GM12878 (cell line): ENCODE measurements around the gene RHPN2. TPM values are rescaled to one million over a fixed set of nuclear protein-coding genes. Genes with fewer than 3 reads are reported as not detected.

Experiments
- ATAC-seq: fragments of 200-7000 bp; cut with Tn5 transposase; 3 replicates; pipeline ENCODE4 v1.9.1; 2020; ENCODE audit warnings: mild to moderate bottlenecking, moderate library complexity
- BruUV-seq: library from RNA; stranded (reverse); fragments of 400-500 nt; replicated peaks from 2 replicates; lab custom pipeline; 2021; lab: Mats Ljungman, UMichigan
- CTCF ChIA-PET: fragments of 300-600 bp; sonication (Branson Sonifier 250); formaldehyde crosslinking; extraction: SDS; loops from one replicate; lab custom pipeline; 2021; ENCODE audit warnings: inconsistent platforms; lab: Yijun Ruan, JAX
- POLR2A ChIA-PET: fragments of 350-600 bp; formaldehyde crosslinking; extraction: SDS; loops from one replicate; lab custom pipeline; 2021; ENCODE audit warnings: inconsistent platforms; lab: Charles Lee
- RAD21 ChIA-PET: fragments of 300-600 bp; sonication (Branson Sonifier 250); formaldehyde crosslinking; loops from one replicate; lab custom pipeline; 2023; ENCODE audit warnings: antibody characterized with exemption; ENCODE audit not compliant: unreplicated experiment; lab: Charles Lee
- SMC1A ChIA-PET: fragments of 300-600 bp; sonication (Branson Sonifier 250); formaldehyde crosslinking; loops from one replicate; lab custom pipeline; 2023; ENCODE audit not compliant: unreplicated experiment, uncharacterized antibody; lab: Charles Lee
- DNase-seq: peaks from one replicate; pipeline ENCODE4 v3.0.0-alpha.2; 2011; ENCODE audit warnings: low read depth, low spot score
- FAIRE-seq: peaks from 3 replicates; lab custom pipeline; 2011; peaks lifted over from hg19 to GRCh38; lab: Jason Lieb, UNC
- H2AFZ ChIP-seq: 2 replicates; pipeline ENCODE4 v1.6.0; 2011; ENCODE audit warnings: low read depth, low read length, control low read depth; ENCODE audit not compliant: control insufficient read depth
- H3K27ac ChIP-seq: 2 replicates; pipeline ENCODE4 v1.5.1; 2011; ENCODE audit warnings: control low read depth; ENCODE audit not compliant: control insufficient read depth, insufficient read depth
- H3K27me3 ChIP-seq, 2 experiments: replicated peaks in 1 of 2; 2 replicates each; pipeline versions ENCODE4 v1.6.0 to v1.6.1; 2011; ENCODE audit warnings: low read length in 1 of 2; ENCODE audit not compliant: control insufficient read depth in 2 of 2, insufficient read depth in 2 of 2
- H3K36me3 ChIP-seq, 2 experiments: 2 replicates each; pipeline ENCODE4 v1.5.1; 2011; ENCODE audit warnings: low read length in 1 of 2; ENCODE audit not compliant: control insufficient read depth in 2 of 2, insufficient read depth in 2 of 2
- H3K4me1 ChIP-seq: 2 replicates; pipeline ENCODE4 v1.6.1; 2011; ENCODE audit warnings: mild to moderate bottlenecking, low read length, moderate library complexity, mixed read lengths; ENCODE audit not compliant: control insufficient read depth, insufficient read depth
- H3K4me2 ChIP-seq: 2 replicates; pipeline ENCODE4 v1.6.0; 2011; ENCODE audit warnings: control low read depth; ENCODE audit not compliant: control insufficient read depth, insufficient read depth
- H3K4me3 ChIP-seq: fragments of 200-600 bp; sonication (generic); 2 replicates; pipeline ENCODE4 v1.5.1; 2016
- H3K79me2 ChIP-seq: 2 replicates; pipeline ENCODE4 v1.6.0; 2011; ENCODE audit warnings: low read length; ENCODE audit not compliant: control insufficient read depth, insufficient read depth
- H3K9ac ChIP-seq: 2 replicates; pipeline ENCODE4 v1.8.0; 2011; ENCODE audit warnings: low read length, control low read depth, mixed read lengths; ENCODE audit not compliant: control insufficient read depth, insufficient read depth
- H3K9me3 ChIP-seq: replicated peaks from 3 replicates; pipeline ENCODE4 v1.5.1; 2011; ENCODE audit warnings: mild to moderate bottlenecking, low read length; ENCODE audit not compliant: control insufficient read depth, insufficient read depth
- H4K20me1 ChIP-seq: 2 replicates; pipeline ENCODE4 v1.6.0; 2011; ENCODE audit not compliant: control insufficient read depth, insufficient read depth
- ATF3 ChIP-seq: IDR thresholded peaks from 2 replicates; pipeline ENCODE4 v1.6.1; 2011; ENCODE audit warnings: low read depth, mild to moderate bottlenecking, low read length, moderate library complexity, borderline replicate concordance; ENCODE audit errors: extremely low read depth
- BHLHE40 ChIP-seq, 2 experiments: fragments of 450-650 bp in 1 of 2; IDR thresholded peaks; 2 replicates each; pipeline ENCODE4 v1.6.1; 2011 to 2017; ENCODE audit warnings: low read depth in 2 of 2, borderline replicate concordance in 1 of 2, improper control_type of control experiment in 1 of 2, low read length in 1 of 2, mild to moderate bottlenecking in 1 of 2
- MTA3 ChIP-seq: IDR thresholded peaks from 2 replicates; pipeline ENCODE4 v1.6.1; 2012; ENCODE audit warnings: low read length, inconsistent platforms, borderline replicate concordance
- RELA ChIP-seq: fragments of 450-650 bp; IDR thresholded peaks from 2 replicates; pipeline ENCODE4 v1.8.0; 2014; ENCODE audit warnings: borderline replicate concordance; ENCODE audit not compliant: partially characterized antibody
- SIX5 ChIP-seq: IDR thresholded peaks from 2 replicates; pipeline ENCODE4 v1.6.1; 2011; ENCODE audit warnings: mild to moderate bottlenecking, low read depth, low read length, moderate library complexity; ENCODE audit not compliant: severe bottlenecking
- SMC3 ChIP-seq: IDR thresholded peaks from 2 replicates; pipeline ENCODE4 v1.6.1; 2011; ENCODE audit warnings: low read length, improper control_type of control experiment, borderline replicate concordance
- YBX1 ChIP-seq: fragments of 450-650 bp; IDR thresholded peaks from 2 replicates; pipeline ENCODE4 v1.6.1; 2016; ENCODE audit warnings: antibody characterized with exemption
- WGBS: methylation state at CpG from one replicate; pipeline ENCODE4 v1.1.6; 2016; ENCODE audit warnings: low lambda C conversion rate; ENCODE audit not compliant: insufficient replicate concordance, insufficient coverage; ENCODE audit errors: missing lambda C conversion rate; 5-methylcytosine and 5-hydroxymethylcytosine counted together
- in situ Hi-C: fragments of 300-500 bp; cut with MboI; formaldehyde crosslinking; loops from 9 replicates; pipeline ENCODE4 v1.14.3; 2018; ENCODE audit warnings: mixed read lengths
- intact Hi-C: fragments of 100-400 bp; cut with micrococcal nuclease; formaldehyde crosslinking; loops from one replicate; pipeline ENCODE4 v1.14.2; 2022; ENCODE audit not compliant: unreplicated experiment
- polyA plus RNA-seq, 11 experiments: library from polyadenylated mRNA; depleted of rRNA in 4 of 11; unstranded in 6 of 11; stranded (reverse) in 5 of 11; fragments of >200 nt; fragmentation: Nextera tagmentation in 4 of 11; fragmentation: Illumina TruSeq in 1 of 11; extraction: Ambion mirVana in 4 of 11; extraction: Trizol in 1 of 11; gene quantifications; 1 replicate in 1 of 11; 2 replicates in 10 of 11; pipeline versions ENCODE4 v1.2.1 to v1.2.3, GENCODE V29; 2011 to 2016; ENCODE audit warnings: inconsistent platforms in 2 of 11, missing spikeins in 2 of 11, low read depth in 1 of 11
- total RNA-seq, 4 experiments: library from RNA; depleted of rRNA in 3 of 4; stranded (reverse); fragments of >200 nt in 3 of 4; fragmentation: Illumina TruSeq in 1 of 4; extraction: Trizol in 1 of 4; gene quantifications; 2 replicates each; pipeline versions ENCODE4 v1.2.1 to v1.2.3, GENCODE V29; 2013 to 2021
- TF ChIP-seq, protein P1 (sequence below): fragments of 450-650 bp; IDR thresholded peaks from 2 replicates; pipeline ENCODE4 v1.6.1; 2017; ENCODE audit warnings: antibody characterized with exemption, mild to moderate bottlenecking, moderate library complexity

Gene RHPN2
- total and polyA plus RNA-seq, 10 of the 15 experiments (the other 5 are each of a cell fraction or from before 2014, with no cell fraction given), result 0.71 to 7.4 (median 3.7) TPM

- H3K9ac ChIP-seq, result no peak overlapping the region
- H3K36me3 ChIP-seq, result peaks cover 9 to 33% of the 10 kb centered on the region in 2 experiments
- DNase-seq, result no peak
- WGBS, result 92% methylated on average over 4 of the region's 4 CpGs
- ChIA-PET CTCF (interaction anchor here (0.6 kb wide), 1 partner anchor 25 kb away, joined by 3 read pairs; no protein-coding TSS in a partner anchor), POLR2A (interaction anchor here (1.0 kb wide), 1 partner anchor 407 kb away, joined by 4 read pairs; no protein-coding TSS in a partner anchor), RAD21 (no interaction called here), SMC1A (no interaction called here)
- no peak overlapping the region for H2AFZ ChIP-seq
- TF ChIP-seq ATF3, result no peak
- no peak for TF ChIP-seq SMC3
- TF ChIP-seq, protein P1, sequence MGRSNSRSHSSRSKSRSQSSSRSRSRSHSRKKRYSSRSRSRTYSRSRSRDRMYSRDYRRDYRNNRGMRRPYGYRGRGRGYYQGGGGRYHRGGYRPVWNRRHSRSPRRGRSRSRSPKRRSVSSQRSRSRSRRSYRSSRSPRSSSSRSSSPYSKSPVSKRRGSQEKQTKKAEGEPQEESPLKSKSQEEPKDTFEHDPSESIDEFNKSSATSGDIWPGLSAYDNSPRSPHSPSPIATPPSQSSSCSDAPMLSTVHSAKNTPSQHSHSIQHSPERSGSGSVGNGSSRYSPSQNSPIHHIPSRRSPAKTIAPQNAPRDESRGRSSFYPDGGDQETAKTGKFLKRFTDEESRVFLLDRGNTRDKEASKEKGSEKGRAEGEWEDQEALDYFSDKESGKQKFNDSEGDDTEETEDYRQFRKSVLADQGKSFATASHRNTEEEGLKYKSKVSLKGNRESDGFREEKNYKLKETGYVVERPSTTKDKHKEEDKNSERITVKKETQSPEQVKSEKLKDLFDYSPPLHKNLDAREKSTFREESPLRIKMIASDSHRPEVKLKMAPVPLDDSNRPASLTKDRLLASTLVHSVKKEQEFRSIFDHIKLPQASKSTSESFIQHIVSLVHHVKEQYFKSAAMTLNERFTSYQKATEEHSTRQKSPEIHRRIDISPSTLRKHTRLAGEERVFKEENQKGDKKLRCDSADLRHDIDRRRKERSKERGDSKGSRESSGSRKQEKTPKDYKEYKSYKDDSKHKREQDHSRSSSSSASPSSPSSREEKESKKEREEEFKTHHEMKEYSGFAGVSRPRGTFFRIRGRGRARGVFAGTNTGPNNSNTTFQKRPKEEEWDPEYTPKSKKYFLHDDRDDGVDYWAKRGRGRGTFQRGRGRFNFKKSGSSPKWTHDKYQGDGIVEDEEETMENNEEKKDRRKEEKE, result no peak
- no peak for TF ChIP-seq MTA3
- no peak for TF ChIP-seq RELA
- no peak for TF ChIP-seq SIX5
- no peak for TF ChIP-seq YBX1
- no peak for TF ChIP-seq BHLHE40 (IDR thresholded peaks at IDR 0.05; ENCODE audit: borderline replicate concordance in 1 of 2, low read depth in 2 of 2, low read length in 1 of 2)
- no TSS peak for BruUV-seq
- intact Hi-C loops, result no loop called here
- H3K27ac ChIP-seq, result no peak overlapping the region
- in situ Hi-C loops, result no loop called here
- H3K9me3 ChIP-seq, result no peaks in the 10 kb centered on the region
- H3K4me2 ChIP-seq, result no peak overlapping the region
- H4K20me1 ChIP-seq, result no peaks in the 10 kb centered on the region
- H3K79me2 ChIP-seq, result no peaks in the 10 kb centered on the region
- H3K4me3 ChIP-seq, result no peak overlapping the region
- FAIRE-seq, result no peak
- ATAC-seq, result no peak
- H3K4me1 ChIP-seq, result no peaks in the 10 kb centered on the region
- H3K27me3 ChIP-seq, result no peaks in the 10 kb centered on the region
Observed at GRCh38 chr19:33098055-33098534, 33.4 kb upstream of the RHPN2 start.
